Chondrocyte (in vitro differentiated cells): Measurements from ENCODE around the gene ANKRD17. TPM values are rescaled to one million over a fixed set of nuclear protein-coding genes. Genes with fewer than 3 reads are reported as not detected.
A peak's percentile ranks its signal among the peaks of the same experiment; 100 is the strongest.

Source experiments
- DNase-seq: peaks from one replicate; pipeline ENCODE4 v3.0.0; 2021; ENCODE audit warnings: mixed read lengths, low spot score
- H3K27ac Mint-ChIP-seq: one replicate; pipeline ENCODE4 v1.8.0; 2021; ENCODE audit warnings: mild to moderate bottlenecking, moderate library complexity, mixed read lengths; ENCODE audit not compliant: unreplicated experiment
- H3K27me3 Mint-ChIP-seq: 2 replicates; pipeline ENCODE4 v1.8.0; 2021; ENCODE audit warnings: low read depth, mixed read lengths
- H3K36me3 Mint-ChIP-seq: 2 replicates; pipeline ENCODE4 v1.8.0; 2021; ENCODE audit warnings: low read depth, mixed read lengths
- H3K4me1 Mint-ChIP-seq: 2 replicates; pipeline ENCODE4 v1.8.0; 2021; ENCODE audit warnings: low read depth, mild to moderate bottlenecking, mixed read lengths
- H3K4me3 Mint-ChIP-seq: one replicate; pipeline ENCODE4 v1.8.0; 2021; ENCODE audit warnings: mild to moderate bottlenecking, moderate library complexity, mixed read lengths; ENCODE audit not compliant: unreplicated experiment
- H3K9me3 Mint-ChIP-seq: 2 replicates; pipeline ENCODE4 v1.8.0; 2021; ENCODE audit warnings: low read depth, mixed read lengths
- total RNA-seq: library from RNA; stranded (reverse); gene quantifications from 3 replicates; pipeline ENCODE4 v1.2.1, GENCODE V29; 2021
- TF ChIP-seq, protein P1 (sequence below): fragments of 200-600 bp; sonication (generic); IDR thresholded peaks from 2 replicates; pipeline ENCODE4 v1.5.0; 2021; ENCODE audit warnings: antibody characterized with exemption, mild to moderate bottlenecking, moderate library complexity

ANKRD17 gene
- total RNA-seq, 1 donor from 2014 or later: 55.1 TPM

GRCh38 chr4:73142995-73143547 lies 115.5 kb downstream of the ANKRD17 start:
- Mint-ChIP-seq H3K4me1 (peaks cover 8% of the 10 kb centered on the region), H3K27me3 (no peaks in the 10 kb centered on the region), H3K4me3 (no peak overlapping the region), H3K9me3 (no peaks in the 10 kb centered on the region), H3K36me3 (peaks cover 25% of the 10 kb centered on the region), H3K27ac (no peak overlapping the region)
- DNase-seq: no peak
- TF ChIP-seq, protein P1, sequence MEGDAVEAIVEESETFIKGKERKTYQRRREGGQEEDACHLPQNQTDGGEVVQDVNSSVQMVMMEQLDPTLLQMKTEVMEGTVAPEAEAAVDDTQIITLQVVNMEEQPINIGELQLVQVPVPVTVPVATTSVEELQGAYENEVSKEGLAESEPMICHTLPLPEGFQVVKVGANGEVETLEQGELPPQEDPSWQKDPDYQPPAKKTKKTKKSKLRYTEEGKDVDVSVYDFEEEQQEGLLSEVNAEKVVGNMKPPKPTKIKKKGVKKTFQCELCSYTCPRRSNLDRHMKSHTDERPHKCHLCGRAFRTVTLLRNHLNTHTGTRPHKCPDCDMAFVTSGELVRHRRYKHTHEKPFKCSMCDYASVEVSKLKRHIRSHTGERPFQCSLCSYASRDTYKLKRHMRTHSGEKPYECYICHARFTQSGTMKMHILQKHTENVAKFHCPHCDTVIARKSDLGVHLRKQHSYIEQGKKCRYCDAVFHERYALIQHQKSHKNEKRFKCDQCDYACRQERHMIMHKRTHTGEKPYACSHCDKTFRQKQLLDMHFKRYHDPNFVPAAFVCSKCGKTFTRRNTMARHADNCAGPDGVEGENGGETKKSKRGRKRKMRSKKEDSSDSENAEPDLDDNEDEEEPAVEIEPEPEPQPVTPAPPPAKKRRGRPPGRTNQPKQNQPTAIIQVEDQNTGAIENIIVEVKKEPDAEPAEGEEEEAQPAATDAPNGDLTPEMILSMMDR: peak; percentile 78

GRCh38 chr4:73139991-73140390 lies 118.6 kb downstream of the ANKRD17 start:
- H3K4me3 Mint-ChIP-seq: no peak overlapping the region
- no peaks in the 10 kb centered on the region for H3K27me3 Mint-ChIP-seq
- peaks cover 20% of the 10 kb centered on the region for H3K36me3 Mint-ChIP-seq
- H3K4me1 Mint-ChIP-seq: peaks cover 8% of the 10 kb centered on the region
- no peak overlapping the region for H3K27ac Mint-ChIP-seq
- TF ChIP-seq, protein P1: no peak
- DNase-seq: no peak
- H3K9me3 Mint-ChIP-seq: no peaks in the 10 kb centered on the region

GRCh38 chr4:73139245-73139644 lies 119.4 kb downstream of the ANKRD17 start:
- TF ChIP-seq, protein P1: no peak
- Mint-ChIP-seq H3K27ac (no peak overlapping the region), H3K36me3 (peaks cover 19% of the 10 kb centered on the region), H3K27me3 (no peaks in the 10 kb centered on the region), H3K4me1 (peaks cover 8% of the 10 kb centered on the region), H3K9me3 (no peaks in the 10 kb centered on the region), H3K4me3 (no peak overlapping the region)
- DNase-seq: no peak

DNA sequence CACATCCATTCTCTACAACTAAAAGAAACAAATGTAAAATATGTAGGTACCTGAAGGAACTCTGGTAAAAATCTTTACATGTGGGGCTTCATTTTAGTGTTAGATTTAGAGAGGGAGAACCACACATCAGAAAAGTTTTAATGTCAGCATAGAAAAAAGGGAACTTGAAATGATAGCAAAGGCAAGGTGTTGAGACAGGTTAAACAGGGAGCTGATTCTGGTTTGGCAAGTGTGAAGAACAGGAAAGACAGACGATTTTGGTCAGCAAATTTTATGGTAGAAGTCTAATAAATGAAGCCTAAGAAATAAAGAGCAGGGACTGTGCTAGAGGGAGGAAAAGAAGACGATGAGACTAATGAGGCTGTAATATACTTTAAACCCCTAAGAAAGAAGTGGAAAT lies 121.5 kb downstream of the ANKRD17 start:
- no peak overlapping the region for H3K27ac Mint-ChIP-seq
- H3K9me3 Mint-ChIP-seq: no peaks in the 10 kb centered on the region
- no peaks in the 10 kb centered on the region for H3K27me3 Mint-ChIP-seq
- H3K4me3 Mint-ChIP-seq: no peak overlapping the region
- no peak for DNase-seq
- H3K4me1 Mint-ChIP-seq: peaks cover 8% of the 10 kb centered on the region
- TF ChIP-seq, protein P1: no peak
- peaks cover 20% of the 10 kb centered on the region for H3K36me3 Mint-ChIP-seq

DNA sequence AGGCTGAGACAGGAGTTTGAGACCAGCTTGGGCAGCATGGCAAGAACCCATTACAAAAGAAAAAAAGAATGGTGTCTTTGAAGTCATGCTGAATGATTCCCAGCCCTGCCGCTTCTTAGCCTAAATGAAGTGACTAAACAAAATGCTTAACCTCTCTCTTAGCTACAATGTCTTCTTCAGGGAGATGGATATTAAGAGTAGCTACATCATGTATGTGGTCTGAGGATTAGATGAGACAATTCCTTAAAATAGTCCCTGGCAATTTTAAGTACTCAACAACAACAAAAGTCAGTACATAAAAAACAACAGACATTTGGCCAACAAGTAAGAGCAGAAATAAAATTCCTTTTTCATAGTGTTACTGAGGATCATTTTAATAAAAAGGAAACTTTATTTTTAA lies 124.8 kb downstream of the ANKRD17 start:
- Mint-ChIP-seq H3K36me3 (peaks cover 13% of the 10 kb centered on the region), H3K4me1 (no peaks in the 10 kb centered on the region), H3K4me3 (no peak overlapping the region), H3K9me3 (no peaks in the 10 kb centered on the region), H3K27me3 (no peaks in the 10 kb centered on the region), H3K27ac (no peak overlapping the region)
- TF ChIP-seq, protein P1: no peak
- no peak for DNase-seq
